ENCODE data around the gene TAS1R3. TPM values are rescaled to one million over a fixed set of nuclear protein-coding genes. Genes with fewer than 3 reads are reported as not detected.
A peak's percentile ranks its signal among the peaks of the same experiment; 100 is the strongest.

The TAS1R3 gene
- polyA plus RNA-seq, result under 1 TPM in 1 of 3 donors, not detected in 2; 0.08 TPM

DNA sequence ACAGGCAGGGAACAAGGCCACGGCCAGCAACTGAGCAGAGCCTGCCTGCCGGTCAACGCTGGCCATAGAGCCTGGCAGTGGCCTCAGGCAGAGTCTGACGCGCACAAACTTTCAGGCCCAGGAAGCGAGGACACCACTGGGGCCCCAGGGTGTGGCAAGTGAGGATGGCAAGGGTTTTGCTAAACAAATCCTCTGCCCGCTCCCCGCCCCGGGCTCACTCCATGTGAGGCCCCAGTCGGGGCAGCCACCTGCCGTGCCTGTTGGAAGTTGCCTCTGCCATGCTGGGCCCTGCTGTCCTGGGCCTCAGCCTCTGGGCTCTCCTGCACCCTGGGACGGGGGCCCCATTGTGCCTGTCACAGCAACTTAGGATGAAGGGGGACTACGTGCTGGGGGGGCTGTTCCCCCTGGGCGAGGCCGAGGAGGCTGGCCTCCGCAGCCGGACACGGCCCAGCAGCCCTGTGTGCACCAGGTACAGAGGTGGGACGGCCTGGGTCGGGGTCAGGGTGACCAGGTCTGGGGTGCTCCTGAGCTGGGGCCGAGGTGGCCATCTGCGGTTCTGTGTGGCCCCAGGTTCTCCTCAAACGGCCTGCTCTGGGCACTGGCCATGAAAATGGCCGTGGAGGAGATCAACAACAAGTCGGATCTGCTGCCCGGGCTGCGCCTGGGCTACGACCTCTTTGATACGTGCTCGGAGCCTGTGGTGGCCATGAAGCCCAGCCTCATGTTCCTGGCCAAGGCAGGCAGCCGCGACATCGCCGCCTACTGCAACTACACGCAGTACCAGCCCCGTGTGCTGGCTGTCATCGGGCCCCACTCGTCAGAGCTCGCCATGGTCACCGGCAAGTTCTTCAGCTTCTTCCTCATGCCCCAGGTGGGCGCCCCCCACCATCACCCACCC lies at the start of gene TAS1R3:
Gene TAS1R3 (plus strand): TSS at position 213 of the 898 bp plus-strand sequence. CDS start 66 bp downstream, at position 279.
- Mint-ChIP-seq H3K4me1 (peaks cover 0 to under 1% of the 10 kb centered on the region in 2 donors), H3K9me3 (no peaks in the 10 kb centered on the region), H3K27me3 (ENCODE audit: low read depth in 3 of 3) (peaks cover 0 to 3% (median 2%) of the 10 kb centered on the region in 3 donors), H3K36me3 (no peaks in the 10 kb centered on the region), H3K27ac (no peak within 1 kb of the TSS), H3K4me3 (no peak within 1 kb of the TSS)
- no peak for DNase-seq

DNA sequence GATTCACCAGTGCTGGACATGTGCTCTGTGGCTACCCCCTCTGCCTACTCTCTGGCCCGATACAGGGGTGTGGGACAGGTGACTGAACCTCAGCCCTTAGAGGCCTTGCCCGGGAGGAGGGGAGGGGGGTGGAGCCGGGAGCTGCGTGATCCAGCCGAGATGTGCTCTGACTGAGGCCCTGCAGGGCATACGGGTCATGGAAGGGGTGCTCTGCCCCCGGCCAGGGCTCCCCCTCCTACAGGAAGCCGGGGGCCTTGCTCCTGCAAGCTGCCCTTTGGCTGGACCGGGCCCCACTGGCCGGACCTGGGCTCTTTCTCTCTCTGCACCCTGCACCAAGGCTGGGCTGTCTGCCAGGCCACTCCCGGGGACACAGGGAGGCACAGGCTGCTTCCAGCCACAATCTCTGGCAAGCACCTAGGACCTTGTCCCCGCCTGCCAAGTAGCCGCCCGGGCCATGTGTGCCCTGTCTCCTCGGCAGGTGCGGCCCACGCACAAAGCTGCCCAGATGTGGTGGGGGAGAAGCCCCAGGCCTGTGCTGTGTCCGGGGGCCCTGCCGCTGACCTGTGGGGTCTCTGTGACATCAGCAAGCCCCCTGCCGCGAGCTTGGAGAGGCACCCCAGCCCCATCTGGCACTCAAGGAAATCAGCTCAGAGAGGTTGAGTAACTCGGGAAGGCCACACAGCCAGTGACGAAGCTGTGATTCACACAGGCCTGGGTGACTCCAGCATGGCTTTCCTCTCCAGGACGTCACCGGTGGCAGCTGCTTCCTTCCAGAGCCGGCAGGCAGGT lies 49.4 kb upstream of the TAS1R3 start:
- H3K27me3 Mint-ChIP-seq (ENCODE audit: low read depth in 3 of 3), result peaks cover 1 to 2% (median 2%) of the 10 kb centered on the region in 3 donors
- no peaks in the 10 kb centered on the region for H3K4me1 Mint-ChIP-seq

DNA sequence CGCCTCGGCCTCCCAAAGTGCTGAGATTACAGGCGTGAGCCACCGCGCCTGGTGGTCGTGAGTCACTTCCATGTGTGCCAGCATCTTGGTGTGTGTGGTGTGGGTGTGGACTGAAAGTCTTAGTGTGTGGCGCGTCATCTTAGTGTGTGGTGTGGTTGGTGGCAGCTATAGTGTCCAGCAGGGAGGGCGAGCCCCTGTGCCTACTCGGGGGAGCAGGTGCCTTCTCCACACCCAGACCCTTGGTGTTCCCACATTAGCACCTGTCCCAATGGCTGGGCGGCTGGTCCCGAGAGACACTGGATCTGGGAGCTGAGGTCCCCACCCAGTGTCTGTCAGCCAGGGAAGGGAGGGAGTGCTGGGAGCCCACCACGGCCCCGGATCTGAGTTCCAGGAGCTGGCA lies 48.1 kb upstream of the TAS1R3 start:
- no peaks in the 10 kb centered on the region for H3K9me3 Mint-ChIP-seq
- no peak for DNase-seq
- H3K4me3 Mint-ChIP-seq, result no peak overlapping the region
- H3K36me3 Mint-ChIP-seq, result no peaks in the 10 kb centered on the region
- H3K27ac Mint-ChIP-seq, result no peak overlapping the region
- H3K4me1 Mint-ChIP-seq, result no peaks in the 10 kb centered on the region
- H3K27me3 Mint-ChIP-seq (ENCODE audit: low read depth in 3 of 3), result peaks cover 1 to 2% (median 2%) of the 10 kb centered on the region in 3 donors

More for the DNA sequence above, 49.4 kb upstream of the TAS1R3 start:
- Mint-ChIP-seq H3K9me3 (no peaks in the 10 kb centered on the region), H3K27ac (no peak overlapping the region), H3K36me3 (no peaks in the 10 kb centered on the region), H3K4me3 (no peak overlapping the region)
- DNase-seq, result no peak

DNA sequence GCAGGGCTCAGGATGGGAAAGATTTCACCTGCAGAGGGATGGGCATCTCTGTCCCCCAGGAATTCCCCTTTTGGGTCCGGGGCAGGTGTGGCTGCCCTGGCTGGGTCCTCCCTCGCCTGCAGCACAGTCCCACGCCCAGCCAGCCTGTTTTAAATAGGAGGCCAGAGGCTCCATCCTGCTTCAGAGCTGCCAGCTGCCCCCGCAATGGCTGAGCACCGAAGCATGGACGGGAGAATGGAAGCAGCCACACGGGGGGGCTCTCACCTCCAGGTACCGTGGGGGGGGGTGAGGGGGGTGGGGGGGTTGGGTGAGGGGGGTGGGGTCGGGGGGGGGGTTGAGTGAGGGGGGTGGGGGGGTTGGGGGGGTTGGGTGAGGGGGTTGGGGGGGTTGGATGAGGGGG lies 47.3 kb upstream of the TAS1R3 start:
- Mint-ChIP-seq H3K9me3 (no peaks in the 10 kb centered on the region), H3K4me3 (no peak overlapping the region), H3K36me3 (no peaks in the 10 kb centered on the region), H3K27me3 (ENCODE audit: low read depth in 3 of 3) (peaks cover 1 to 2% (median 2%) of the 10 kb centered on the region in 3 donors), H3K4me1 (no peaks in the 10 kb centered on the region), H3K27ac (no peak overlapping the region)
- DNase-seq, result no peak

DNA sequence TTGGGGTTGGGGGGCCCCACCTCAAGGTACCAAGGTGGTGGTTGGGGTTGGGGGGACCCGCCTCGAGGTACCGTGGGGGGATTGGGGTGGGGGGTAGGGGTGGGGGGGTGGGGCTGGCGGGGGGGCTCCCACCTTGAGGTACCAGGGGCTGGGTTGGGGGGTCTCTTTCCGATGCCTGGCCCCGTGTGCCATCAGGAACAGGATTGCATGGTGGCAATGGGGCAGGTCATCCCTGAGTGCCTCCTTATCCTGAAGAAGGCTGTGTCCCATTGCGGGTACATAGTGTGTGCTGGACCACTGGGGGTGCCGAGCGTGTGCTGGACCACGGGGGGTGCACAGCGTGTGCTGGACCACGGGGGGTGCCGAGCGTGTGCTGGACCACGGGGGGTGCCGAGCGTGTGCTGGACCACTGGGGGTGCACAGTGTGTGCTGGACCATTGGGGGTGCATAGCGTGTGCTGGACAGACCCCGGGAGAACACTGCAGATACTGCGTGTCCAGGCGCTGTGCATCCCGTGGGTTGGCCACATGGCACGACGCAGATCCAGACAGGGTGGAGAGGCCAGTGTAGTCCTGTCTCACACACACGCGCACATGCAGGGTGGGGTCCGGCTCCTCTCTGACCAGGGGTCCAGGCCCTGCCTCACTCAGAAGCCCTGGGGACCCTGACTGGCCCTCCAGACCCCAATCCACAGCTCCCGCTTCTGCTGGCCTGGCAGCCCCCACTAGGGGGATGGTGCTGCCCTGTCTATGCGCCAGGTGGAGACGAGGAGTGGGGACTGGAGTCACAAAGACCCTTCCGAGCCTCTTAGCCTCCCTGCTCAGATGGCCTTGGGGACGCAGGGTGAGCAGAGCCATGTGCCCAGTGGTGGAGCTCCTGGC lies 46.6 kb upstream of the TAS1R3 start:
- no peak for DNase-seq
- Mint-ChIP-seq H3K4me3 (no peak overlapping the region), H3K27me3 (ENCODE audit: low read depth in 3 of 3) (peaks cover 0 to 2% (median 2%) of the 10 kb centered on the region in 3 donors), H3K4me1 (no peaks in the 10 kb centered on the region), H3K27ac (no peak overlapping the region), H3K9me3 (no peaks in the 10 kb centered on the region), H3K36me3 (no peaks in the 10 kb centered on the region)

DNA sequence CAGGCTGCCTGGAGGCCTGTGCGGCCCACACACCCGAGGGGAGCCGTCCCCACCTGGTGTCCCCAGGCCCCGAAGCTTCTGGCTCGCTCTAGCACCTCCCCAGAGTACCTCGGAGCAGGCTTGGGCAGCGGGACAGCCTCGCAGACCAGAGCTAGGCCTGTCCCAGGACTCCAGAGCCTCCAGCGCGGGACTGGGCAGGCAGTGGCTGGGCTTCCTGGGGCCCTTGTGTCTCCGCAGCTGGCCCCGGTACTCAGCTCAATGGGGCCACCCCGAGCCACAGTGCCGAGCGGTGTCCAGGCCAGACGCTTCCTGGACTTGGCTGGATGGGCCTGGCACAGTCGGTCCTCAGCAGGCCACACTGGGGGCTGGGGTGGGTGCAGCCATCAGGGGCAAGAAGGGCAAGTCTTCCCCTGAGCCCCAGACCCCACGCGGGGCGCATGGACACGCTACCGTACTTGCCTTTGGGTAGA lies 45.9 kb upstream of the TAS1R3 start:
- Mint-ChIP-seq H3K9me3 (no peaks in the 10 kb centered on the region), H3K27me3 (ENCODE audit: low read depth in 3 of 3) (peaks cover 0 to 2% (median 0%) of the 10 kb centered on the region in 3 donors), H3K27ac (no peak overlapping the region), H3K4me1 (no peaks in the 10 kb centered on the region), H3K4me3 (no peak overlapping the region), H3K36me3 (no peaks in the 10 kb centered on the region)
- DNase-seq, result no peak

DNA sequence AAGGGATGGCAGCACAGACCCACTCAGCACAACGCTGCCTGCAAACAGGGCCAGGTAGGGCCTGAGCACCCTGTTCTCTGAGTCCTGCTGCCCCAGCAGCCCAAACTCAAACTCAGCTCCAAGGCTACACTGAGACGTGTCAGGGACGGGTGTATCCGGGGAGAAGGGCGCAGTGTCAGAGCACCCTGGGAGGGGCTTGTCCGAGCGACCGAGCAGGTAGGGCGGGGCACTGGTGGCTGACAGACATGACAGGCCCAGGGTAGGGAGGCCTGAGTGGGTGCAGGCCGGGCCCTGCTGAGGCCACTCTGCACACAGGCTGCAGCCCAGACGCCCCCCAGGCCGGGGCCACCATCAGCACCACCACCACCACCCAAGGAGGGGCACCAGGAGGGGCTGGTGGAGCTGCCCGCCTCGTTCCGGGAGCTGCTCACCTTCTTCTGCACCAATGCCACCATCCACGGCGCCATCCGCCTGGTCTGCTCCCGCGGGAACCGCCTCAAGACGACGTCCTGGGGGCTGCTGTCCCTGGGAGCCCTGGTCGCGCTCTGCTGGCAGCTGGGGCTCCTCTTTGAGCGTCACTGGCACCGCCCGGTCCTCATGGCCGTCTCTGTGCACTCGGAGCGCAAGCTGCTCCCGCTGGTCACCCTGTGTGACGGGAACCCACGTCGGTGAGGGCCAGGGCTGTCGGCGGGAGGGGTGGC lies 45.3 kb upstream of the TAS1R3 start:
- Mint-ChIP-seq H3K4me3 (no peak overlapping the region), H3K36me3 (no peaks in the 10 kb centered on the region), H3K9me3 (no peaks in the 10 kb centered on the region), H3K27ac (no peak overlapping the region), H3K4me1 (no peaks in the 10 kb centered on the region), H3K27me3 (ENCODE audit: low read depth in 3 of 3) (peaks cover 0 to 2% (median 0%) of the 10 kb centered on the region in 3 donors)
- no peak for DNase-seq

DNA sequence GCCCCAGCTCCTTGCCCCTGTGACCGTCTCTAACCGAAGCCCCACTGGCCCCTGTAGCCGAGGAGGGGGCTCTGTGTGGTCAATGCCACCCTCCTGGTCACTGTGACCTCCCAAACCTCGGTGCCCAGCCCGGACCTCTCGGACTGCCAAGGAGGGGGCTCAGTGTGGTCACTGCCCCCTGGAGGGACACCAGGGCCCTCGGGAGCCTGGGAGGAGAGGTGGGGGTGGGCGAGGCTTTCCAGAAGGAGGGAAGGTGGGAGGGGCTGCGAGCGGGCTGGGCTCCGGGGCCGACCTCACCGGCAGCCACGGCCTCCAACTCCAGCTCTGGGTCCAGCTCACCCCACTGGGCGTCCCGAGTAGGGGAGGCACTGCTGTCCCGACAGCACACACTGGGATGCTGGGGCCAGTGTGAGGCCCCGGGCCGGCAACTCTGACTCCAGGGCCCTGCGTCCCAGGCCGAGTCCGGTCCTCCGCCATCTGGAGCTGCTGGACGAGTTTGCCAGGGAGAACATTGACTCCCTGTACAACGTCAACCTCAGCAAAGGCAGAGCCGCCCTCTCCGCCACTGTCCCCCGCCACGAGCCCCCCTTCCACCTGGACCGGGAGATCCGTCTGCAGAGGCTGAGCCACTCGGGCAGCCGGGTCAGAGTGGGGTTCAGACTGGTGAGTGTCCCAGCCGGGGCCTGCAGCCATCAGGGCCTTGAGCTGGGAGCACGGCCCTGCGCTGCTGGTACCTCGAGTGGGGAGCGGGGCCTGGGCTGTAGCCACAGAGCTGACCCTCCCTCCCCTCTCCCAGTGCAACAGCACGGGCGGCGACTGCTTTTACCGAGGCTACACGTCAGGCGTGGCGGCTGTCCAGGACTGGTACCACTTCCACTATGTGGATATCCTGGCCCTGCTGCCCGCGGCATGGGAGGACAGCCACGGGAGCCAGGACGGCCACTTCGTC lies 44.5 kb upstream of the TAS1R3 start:
- no peaks in the 10 kb centered on the region for H3K4me1 Mint-ChIP-seq
- no peak overlapping the region for H3K27ac Mint-ChIP-seq
- H3K4me3 Mint-ChIP-seq, result no peak overlapping the region
- no peaks in the 10 kb centered on the region for H3K9me3 Mint-ChIP-seq
- no peak for DNase-seq
- H3K36me3 Mint-ChIP-seq, result no peaks in the 10 kb centered on the region
- peaks cover 0 to 2% (median 0%) of the 10 kb centered on the region in 3 donors for H3K27me3 Mint-ChIP-seq (ENCODE audit: low read depth in 3 of 3)

DNA sequence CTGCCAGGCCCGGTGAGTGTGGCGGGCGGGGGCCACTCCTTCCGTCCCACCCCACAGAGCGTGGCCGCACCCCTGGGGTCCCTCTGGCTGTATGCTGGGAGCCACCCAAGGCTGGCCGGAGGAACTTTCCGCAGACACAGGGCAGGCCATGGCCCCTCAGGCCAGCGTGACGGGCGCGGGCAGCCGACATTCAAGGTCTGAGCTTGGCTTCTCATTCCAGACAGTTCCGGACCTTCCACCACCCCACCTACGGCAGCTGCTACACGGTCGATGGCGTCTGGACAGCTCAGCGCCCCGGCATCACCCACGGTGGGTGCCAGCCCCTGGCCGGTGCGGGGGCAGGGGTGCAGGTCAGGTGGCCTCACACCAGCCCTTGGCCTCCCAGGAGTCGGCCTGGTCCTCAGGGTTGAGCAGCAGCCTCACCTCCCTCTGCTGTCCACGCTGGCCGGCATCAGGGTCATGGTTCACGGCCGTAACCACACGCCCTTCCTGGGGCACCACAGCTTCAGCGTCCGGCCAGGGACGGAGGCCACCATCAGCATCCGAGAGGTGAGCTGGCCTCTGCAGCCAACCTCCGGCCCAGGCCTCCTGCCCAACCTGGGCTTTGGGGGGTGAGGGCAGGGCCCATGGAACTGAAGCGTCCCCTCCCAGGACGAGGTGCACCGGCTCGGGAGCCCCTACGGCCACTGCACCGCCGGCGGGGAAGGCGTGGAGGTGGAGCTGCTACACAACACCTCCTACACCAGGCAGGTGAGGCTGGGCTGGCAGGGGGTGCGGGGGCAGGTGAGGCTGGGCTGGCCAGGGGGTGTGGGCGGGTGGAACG lies 43.6 kb upstream of the TAS1R3 start:
- Mint-ChIP-seq H3K27ac (no peak overlapping the region), H3K27me3 (ENCODE audit: low read depth in 3 of 3) (peaks cover 0 to 2% (median 0%) of the 10 kb centered on the region in 3 donors), H3K4me3 (no peak overlapping the region), H3K9me3 (no peaks in the 10 kb centered on the region), H3K36me3 (no peaks in the 10 kb centered on the region), H3K4me1 (no peaks in the 10 kb centered on the region)
- no peak for DNase-seq

DNA sequence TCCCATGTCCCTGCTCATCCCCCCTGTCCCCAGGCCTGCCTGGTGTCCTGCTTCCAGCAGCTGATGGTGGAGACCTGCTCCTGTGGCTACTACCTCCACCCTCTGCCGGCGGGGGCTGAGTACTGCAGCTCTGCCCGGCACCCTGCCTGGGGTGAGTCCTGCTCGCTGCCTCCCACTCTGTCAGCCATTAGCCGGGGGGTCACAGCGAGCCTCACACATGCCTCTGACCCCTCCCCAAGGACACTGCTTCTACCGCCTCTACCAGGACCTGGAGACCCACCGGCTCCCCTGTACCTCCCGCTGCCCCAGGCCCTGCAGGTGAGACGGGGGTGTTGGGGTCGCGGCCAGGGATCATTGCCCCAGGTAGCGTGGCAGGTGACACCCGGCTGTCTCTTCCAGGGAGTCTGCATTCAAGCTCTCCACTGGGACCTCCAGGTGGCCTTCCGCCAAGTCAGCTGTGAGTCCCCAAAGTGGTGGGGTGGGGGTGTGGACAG lies 40.8 kb upstream of the TAS1R3 start:
- peak in 2 of 3 donors; percentile 48 to 54 for DNase-seq
- H3K4me3 Mint-ChIP-seq, result no peak overlapping the region
- no peaks in the 10 kb centered on the region for H3K36me3 Mint-ChIP-seq

DNA sequence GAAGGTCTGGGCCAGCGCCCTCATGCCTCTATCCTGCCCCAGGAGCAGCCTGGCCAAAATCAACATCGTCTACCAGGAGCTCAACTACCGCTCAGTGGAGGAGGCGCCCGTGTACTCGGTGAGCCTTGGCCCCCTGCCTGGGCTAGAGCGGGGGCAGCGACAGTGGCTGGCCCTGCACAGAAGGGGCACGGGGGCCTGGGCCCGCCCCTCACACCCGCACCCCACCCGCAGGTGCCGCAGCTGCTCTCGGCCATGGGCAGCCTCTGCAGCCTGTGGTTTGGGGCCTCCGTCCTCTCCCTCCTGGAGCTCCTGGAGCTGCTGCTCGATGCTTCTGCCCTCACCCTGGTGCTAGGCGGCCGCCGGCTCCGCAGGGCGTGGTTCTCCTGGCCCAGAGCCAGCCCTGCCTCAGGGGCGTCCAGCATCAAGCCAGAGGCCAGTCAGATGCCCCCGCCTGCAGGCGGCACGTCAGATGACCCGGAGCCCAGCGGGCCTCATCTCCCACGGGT lies 40.0 kb upstream of the TAS1R3 start:
- Mint-ChIP-seq H3K4me3 (no peak overlapping the region), H3K9me3 (no peaks in the 10 kb centered on the region), H3K27me3 (ENCODE audit: low read depth in 3 of 3) (no peaks in the 10 kb centered on the region), H3K27ac (no peak overlapping the region), H3K36me3 (no peaks in the 10 kb centered on the region), H3K4me1 (no peaks in the 10 kb centered on the region)
- DNase-seq, result no peak

More for the DNA sequence above, 40.8 kb upstream of the TAS1R3 start:
- Mint-ChIP-seq H3K27me3 (ENCODE audit: low read depth in 3 of 3) (peaks cover 0 to 2% (median 0%) of the 10 kb centered on the region in 3 donors), H3K9me3 (no peaks in the 10 kb centered on the region), H3K4me1 (no peaks in the 10 kb centered on the region), H3K27ac (no peak overlapping the region)
